Left ventricle myocardium superior (tissue), 1 donor: ENCODE measurements around the gene PAX7. TPM values are rescaled to one million over a fixed set of nuclear protein-coding genes. Genes with fewer than 3 reads are reported as not detected.

ENCODE experiments used
- ATAC-seq: fragments of 200-7000 bp; cut with Tn5 transposase; one replicate; pipeline ENCODE4 v1.9.1; 2020; ENCODE audit warnings: mild to moderate bottlenecking, moderate library complexity
- DNase-seq: peaks from one replicate; pipeline ENCODE4 v3.0.0-alpha.2; 2020
- intact Hi-C: fragments of 100-400 bp; cut with micrococcal nuclease; formaldehyde crosslinking; loops from one replicate; pipeline ENCODE4 v1.11.0; 2022
- total RNA-seq: library from RNA; stranded (reverse); fragmentation: NEBNext Ultra II Directional; extraction: Animal tissue kit (Norgen Biotek cat#: 25700); gene quantifications from one replicate; pipeline ENCODE4 v1.2.1, GENCODE V29; 2021
- donor health status: DM: no; HTN: yes; CAD: no; lungs with severe emphysema.

Gene PAX7
- total RNA-seq, 1 donor from 2014 or later, result not detected

DNA sequence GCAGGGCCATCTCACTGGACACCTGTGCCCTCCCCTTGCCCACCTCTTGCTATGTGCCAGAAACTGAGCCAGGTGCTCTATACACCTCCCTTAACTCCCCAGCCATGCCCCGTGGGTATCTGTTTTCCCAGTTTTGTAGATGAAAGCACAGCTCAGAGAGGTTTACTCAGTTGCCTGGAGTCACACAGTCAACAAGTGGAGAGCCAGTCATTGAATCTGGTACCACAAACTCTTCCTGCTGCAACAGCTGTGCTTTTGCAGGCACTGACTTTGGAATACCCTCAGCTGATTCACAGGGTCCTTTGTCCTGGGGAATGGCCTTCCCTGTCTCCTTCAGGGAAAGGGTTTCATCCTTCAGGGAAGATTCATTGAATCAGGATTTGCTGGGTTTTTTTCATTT, 22.1 kb downstream of the PAX7 start:
- DNase-seq (no peak), ATAC-seq (no peak)
- intact Hi-C loops, result no loop called here

DNA sequence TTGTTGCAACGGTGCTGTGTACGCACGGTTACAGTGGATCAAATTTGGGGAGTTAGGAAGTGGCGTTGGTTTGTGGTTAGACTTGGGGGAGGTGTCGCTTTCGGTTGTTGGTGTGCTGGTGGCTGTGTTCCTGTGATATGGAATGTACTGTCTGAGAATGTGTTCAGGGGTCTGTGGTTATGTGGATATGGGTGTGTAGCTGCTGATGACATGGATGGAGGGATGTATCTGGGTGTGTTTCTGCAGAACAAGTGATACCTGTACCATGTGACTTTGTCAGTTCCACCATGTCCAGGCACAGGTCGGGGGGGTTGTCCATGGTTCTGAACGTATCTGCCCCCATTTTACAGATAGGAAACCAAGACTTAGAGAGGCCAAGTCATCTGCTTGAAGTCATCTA, 22.7 kb downstream of the PAX7 start:
- no peak for ATAC-seq
- DNase-seq, result no peak
- intact Hi-C loops, result no loop called here

DNA sequence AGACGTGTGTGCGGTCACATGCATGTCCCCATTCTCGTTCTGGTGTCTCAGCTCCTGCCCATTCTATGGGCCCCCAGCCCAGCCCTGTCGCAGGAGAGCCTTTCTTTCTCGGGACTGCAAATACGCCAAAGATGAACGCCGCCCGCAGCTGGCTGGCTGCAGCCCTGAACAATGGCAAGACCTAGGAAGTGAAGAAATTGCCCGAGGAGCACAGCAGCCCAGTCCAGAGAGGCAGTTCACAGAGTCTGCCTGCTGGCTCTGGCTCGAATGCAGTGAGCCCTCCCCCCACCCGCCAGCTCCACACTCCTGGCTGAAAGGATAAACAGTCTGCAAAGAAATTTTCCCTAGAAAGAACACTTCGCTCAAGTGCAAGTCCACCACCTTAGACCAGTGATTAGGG, 23.3 kb downstream of the PAX7 start:
- DNase-seq, result no peak
- ATAC-seq, result no peak
- intact Hi-C loops, result no loop called here

DNA sequence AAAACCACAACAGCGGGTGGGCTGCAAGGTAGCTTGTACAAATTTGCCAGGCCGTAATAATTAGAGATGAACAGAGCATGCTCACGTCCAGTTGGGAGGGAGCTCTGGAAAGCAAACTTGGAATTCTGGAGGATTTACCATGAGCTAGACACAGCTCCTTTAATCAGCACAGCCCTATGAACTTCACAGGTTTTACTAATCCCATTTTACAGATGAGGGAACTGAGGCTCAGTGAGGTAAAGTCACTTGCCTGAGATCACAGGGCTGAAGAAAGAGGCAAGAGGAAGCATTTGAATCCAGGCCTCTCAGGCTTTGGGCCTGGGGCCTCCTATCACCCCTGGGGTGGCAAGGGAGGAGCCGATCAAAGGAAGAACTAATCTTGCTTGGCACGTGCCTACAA, 24.0 kb downstream of the PAX7 start:
- DNase-seq (no peak), ATAC-seq (no peak)
- intact Hi-C loops, result no loop called here

DNA sequence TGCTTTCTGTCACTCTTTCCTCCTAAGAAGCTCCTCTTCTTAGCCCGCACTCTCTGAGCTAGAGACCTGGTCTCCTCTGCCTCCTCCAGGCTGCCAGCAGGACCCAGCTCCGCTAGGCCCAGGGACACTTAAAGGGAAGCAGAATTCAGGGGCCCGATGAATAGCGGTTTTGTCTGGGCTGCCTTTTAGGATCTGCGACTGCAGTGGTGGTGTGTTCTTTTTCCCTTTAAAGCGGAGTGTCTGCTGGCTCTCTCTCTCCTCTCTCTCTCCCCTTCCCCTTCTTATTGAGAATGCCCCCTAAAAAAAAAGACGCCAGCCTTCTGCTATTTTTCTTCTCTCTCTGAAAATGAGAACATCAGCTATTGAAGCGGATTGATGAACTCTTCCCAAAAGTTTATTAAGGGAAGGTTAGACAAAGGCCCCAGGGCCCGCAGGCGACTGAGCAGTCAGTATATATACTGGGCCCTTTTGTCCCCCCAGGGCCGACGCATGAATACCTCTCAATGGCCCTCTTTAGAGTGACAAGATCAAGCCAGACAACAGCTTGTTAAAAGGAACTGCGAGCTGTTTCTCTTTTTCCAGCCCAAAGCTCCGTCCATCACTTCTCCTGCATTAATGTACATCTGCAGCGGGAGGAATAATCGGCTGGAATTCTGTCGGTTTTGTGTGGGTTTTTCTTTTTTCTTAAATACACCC, 27.0 kb downstream of the PAX7 start:
- no peak for ATAC-seq
- intact Hi-C loops, result no loop called here

DNA sequence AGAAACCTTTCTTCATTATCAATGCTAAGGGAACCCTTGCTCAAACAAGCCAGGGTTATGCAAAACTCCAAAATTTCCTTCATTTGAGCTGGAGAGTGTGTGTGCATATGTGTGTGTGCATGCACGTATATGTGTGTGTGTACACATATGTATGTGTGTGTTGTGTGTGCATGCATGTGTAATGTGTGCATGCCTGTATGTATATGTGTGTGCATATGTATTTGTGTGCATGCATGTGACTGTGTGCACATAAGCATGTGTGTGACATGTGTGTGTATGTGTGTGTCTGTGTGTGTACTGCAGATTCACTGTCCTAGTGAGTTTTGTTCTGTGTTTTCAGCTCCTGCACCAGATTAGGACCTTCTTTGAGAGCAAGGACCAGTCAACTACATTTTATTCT, 28.2 kb downstream of the PAX7 start:
- DNase-seq (no peak), ATAC-seq (no peak)
- intact Hi-C loops, result no loop called here

More for the DNA sequence above, 27.0 kb downstream of the PAX7 start:
- DNase-seq, result no peak

DNA sequence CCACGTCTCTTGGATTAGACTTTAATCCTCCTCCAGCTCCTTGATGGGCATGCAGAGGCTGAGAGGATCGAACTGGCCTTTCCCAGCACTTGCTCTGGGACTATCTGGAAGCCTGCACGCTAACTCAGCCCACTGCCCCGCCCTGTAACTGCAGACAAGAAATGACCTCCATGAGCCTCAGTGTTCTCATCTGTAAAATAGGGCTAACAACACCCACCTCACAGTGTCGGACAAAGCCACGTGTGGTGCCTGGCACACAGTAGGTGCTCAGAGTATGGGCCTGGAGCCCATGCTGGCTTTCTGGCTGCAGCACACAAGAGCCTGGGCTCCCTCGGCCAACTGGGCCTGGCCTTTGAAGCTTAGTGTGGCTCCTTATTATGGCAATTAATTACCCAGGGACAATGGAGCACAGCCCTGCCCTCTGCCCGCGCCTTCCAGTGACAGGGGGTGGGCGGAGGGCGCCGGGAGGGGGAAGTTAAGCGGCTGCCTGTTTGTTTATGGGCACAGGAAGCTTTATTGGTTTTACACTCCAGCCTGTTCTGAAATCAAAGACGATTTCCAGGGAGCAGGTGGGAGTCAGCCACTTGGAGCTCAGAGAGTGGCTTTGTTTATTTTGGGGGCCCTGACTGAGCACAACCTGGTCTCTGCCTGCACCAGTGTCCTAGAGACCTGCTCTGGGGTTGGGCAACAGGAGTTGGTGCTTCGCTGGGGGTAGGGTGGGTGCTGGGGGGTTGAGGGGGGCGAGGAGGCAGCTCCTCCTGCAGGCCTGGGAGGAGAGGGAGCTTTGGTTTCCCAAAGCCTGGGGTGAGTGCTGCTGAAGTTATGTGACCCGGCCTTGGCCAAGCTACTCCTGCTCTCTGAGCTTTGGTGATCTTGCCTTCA, 31.0 kb downstream of the PAX7 start:
- ATAC-seq (no peak), DNase-seq (no peak)

DNA sequence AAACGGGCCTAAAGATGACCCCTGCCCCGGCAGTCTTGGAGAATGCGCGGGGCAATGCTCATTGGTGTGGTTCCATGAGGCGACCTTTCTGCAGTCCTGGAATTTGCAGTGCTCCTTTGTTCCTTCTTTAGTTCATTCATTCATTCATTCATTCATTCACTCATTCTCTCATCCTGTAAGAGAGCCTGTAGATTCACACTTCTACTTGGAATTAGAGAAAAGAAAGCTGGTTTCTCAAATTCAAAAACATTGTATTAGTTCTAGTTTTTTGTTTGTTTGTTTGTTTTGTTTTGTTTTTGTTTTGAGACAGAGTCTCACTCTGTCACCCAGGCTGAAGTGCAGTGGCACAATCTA, 31.6 kb downstream of the PAX7 start:
- intact Hi-C loops, result no loop called here
- no peak for DNase-seq

More for the DNA sequence above, 31.0 kb downstream of the PAX7 start:
- intact Hi-C loops, result no loop called here

DNA sequence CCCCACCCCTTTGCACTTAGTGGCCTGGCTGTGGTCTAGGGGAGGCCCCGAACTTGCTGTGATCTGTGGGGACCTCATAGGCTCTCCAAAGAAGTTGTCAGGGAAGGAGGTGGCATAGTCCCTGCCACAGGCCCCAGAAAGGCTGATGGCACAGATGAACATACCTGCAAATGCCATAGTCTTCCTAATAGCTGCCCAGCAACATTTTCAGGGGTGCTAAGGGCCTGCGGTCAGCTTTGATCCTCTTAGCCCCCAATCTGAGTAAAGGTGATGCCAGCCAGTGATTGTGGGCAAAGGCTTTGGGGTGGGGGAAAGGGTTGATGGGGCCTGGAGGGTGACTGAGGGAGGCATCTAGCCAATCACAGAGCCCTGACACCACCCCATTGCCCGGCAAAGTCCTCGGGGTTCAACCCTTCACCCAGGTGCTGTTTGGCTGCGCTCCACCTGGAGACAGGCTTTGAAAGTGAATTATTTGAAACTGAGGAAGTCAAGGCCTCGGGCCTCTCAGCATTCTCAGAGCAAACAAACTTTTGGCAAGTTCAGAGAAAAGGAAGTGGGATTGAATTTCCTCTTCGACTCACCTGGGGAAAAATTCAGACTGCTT, 35.8 kb downstream of the PAX7 start:
- intact Hi-C loops, result no loop called here
- DNase-seq (no peak), ATAC-seq (no peak)

More for the DNA sequence above, 31.6 kb downstream of the PAX7 start:
- no peak for ATAC-seq

DNA sequence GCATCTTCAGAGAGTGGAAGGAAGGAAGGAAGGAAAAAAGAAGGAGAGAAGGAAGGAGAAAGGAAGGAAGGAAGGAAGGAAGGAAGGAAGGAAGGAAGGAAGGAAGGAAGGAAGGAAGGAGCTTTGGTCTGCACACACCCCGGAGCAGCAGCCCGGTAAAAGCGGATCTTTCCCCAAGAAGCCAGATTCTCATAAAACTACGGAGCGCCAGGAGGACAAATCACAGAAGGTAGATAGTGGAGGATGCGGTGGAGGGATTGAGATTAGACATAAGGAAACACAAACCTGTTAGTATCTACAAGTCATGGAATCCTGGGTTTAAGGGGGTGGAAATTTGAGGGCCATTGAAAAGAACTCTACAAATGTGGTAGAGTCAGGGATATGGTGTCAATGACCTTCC, 36.7 kb downstream of the PAX7 start:
- ATAC-seq, result no peak
- intact Hi-C loops, result no loop called here
- no peak for DNase-seq

DNA sequence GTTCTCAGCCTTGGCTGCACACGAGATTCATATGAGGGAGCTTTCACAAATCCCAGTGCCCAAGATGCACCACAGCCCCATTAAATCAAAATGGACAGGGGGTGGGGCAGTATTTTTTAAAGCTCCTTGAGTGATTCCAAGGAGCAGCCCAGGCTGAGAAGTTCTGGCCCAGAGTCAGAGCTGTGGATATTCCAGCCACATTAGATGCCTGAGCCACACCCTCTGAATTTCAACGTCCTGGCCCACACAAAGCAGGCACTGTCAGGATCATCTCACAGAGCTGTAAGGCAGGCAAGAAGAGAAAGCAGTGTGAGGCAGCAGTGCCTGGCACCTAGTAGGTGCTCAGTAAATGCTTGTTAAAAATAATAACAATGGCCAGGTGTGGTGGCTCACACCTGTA, 37.4 kb downstream of the PAX7 start:
- intact Hi-C loops, result no loop called here
- ATAC-seq (no peak), DNase-seq (no peak)

DNA sequence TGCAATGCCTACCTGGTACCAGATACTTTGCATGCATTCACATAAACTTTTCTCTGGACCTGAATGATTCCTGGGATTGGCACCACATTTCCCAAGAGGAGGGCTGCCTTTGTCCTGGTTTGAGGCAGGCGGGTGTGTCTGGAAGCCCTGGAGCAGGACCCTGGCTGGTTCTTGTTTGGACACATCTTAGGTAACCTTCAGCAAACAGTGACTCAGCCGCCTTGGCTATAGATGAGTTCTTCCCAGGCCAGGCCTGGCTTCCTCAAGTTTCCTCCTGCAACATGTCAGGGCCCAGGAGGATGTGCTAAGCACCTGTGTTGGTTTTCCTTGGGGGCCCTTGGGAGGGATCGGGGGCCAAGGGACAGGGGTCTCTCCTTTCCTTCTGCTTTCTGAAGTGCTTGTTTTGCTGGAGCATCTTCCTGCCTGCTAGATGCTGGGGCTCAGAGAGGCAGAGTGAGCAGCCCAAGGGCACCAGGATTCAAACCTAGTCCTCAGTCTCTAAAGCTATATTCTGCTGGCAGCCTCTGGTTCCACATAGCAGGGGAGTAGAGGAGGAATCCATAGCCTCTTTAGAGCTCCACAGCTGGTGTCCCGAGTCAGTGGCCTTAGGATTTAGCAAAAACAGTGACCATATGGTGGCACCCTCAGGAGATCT, 38.2 kb downstream of the PAX7 start:
- DNase-seq, result no peak
- intact Hi-C loops, result no loop called here
- no peak for ATAC-seq

DNA sequence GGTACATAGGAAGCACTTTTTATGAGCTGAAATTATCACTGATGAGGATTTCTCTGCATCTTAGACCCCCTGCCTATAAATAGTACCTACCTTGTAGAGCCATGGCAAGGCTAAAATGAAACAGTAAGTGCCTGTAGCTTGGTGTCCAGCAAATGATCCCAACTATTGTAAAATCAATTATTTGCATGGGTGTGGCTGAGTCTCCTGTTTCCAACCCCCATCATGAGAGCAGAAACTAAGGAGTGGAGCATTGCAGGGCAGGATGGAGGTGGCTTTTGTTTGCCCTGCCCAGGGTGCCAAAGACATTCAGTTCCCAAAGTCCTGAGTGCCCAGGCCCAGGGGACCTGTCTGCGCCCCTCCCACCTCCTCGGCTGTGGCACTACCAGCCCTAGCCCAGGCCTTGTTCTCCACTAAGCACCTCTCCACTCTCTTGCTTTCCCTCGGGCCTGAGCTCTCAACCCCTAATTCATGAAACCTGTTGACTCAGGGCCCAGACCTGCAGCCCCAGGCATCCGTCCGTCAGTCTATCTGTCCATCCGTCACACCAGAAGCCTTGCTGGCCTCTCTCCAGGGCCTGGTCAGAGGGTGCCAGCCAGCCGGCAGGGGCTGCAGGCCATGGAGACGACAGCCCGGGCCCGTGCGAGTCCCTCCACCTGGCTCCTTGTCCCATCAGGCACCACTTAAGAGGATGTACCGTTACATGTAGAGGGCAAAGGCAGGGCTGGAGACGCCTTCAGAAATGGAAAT, 39.6 kb downstream of the PAX7 start:
- intact Hi-C loops, result no loop called here
- DNase-seq (no peak), ATAC-seq (no peak)

DNA sequence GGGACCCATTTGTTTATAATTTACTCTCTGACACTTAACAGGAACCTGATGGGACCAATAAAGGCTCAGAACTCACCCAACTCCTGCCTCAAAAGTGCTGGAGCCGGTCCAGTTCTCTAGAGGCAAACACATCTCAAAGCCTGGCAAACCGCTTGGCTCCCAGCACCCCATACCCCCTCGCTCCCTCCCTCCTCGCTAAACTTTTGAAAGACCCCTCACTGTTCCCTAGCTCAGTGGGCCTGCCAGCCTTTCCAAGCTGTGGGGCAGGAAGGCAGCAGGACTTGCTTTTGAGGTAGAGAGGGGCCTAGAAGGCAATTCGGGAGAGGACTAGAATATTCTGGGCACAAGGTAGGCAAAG, 40.2 kb downstream of the PAX7 start:
- no peak for ATAC-seq
- intact Hi-C loops, result no loop called here
- DNase-seq, result no peak

DNA sequence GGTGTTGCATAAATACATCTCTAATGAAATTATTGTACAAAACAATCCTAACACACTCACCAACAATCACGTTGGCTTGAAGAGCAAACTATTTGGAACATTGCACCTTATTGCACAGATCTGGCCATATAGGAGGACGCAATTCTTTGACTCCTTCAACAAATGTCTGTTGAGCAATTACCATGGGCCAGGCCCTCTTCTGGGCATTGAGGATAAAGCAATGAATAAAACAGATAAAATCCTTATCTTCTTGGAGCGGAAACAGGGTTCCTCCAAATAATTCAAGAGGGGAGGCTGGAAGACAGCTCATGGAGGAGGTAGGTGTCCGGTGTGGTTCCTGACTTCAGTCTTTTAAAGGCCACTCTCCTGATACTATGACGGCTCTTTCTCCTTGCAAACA, 43.3 kb downstream of the PAX7 start:
- ATAC-seq (no peak), DNase-seq (no peak)
- intact Hi-C loops, result no loop called here

DNA sequence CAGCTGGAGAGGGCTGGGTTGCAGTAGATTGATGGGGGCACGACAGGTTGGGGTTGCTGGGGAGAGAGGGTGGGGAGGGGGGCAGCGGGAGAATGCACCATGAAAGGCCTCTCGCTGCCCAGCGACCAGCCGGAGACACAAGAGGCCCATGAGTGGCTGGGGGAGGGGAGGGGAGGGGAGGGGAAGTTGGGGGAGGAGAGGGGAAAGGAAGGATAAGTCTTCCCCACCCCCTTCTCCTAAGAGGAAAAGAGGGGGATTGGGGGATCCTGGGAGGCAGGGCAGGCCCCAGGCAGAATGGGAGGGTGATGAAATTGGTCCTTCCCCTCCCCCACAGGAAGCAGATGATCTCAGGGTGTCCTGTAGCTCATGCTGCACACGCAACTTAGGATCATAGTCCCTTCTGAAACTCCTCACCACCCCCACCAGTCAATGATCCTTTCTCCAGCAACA, 45.7 kb downstream of the PAX7 start:
- no peak for ATAC-seq
- intact Hi-C loops, result no loop called here

DNA sequence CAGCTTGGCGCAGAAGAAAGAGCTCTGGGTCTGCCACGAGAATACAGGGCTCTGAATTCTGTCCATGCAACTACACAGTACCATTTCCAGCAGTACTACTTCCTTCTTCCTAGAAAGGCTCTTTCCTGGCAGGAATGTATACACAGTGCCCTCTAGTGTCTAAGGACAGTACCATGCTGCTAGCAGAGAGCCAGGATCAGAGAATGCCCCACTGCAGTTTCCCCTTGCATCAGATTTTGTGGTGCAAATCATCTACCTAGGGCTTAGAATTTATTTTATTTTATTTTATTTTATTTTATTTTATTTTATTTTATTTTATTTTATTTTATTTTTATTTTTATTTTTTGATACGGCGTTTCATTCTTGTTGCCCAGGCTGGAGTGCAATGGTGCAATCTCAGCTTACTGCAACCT, 50.8 kb downstream of the PAX7 start:
- no peak for DNase-seq
- intact Hi-C loops, result no loop called here
- no peak for ATAC-seq

More for the DNA sequence above, 45.7 kb downstream of the PAX7 start:
- DNase-seq, result no peak

DNA sequence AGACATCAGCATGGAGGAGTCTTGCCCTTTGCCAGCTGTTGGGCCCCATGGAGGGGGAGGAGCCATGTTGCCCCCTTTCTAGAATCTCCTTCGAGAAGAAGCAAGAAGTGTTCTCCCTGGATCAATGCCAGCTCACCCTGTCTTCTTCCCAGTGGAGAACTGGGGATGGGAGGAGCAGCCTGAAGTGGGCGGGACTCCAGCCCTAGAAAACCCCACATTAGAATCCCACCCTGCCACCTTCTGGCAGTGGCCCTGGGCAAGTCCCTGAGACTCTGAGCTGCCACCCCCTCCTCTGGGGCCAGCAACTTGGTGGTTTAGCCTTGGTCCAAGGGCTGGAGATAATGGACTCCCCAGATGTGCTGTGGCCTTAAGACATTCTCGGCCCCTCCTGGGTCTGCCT, 51.7 kb downstream of the PAX7 start:
- no peak for ATAC-seq
- intact Hi-C loops, result no loop called here
- DNase-seq, result no peak

DNA sequence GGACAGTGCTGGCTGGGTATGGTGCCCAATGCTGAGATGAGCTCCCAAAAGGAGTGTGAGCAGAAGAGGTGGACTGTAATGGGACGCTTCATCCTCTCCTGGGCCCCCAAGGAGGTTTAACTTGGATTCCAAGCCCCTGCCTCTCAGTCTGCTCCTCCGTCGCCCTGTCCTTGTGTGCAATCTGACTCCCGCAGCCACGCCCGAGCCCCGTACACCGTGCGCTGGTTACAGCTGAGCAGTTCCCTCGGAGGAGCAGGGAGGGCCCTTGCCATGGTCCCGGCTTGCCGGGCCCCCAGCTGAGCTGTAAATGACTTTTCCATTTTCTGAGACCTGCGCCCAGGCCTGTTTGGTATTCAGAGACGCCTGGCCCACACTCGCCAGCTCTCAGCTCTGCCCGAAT, 53.7 kb downstream of the PAX7 start:
- no peak for ATAC-seq
- intact Hi-C loops, result no loop called here
- DNase-seq, result no peak
